ENCODE results near the gene COL27A1. TPM values are rescaled to one million over a fixed set of nuclear protein-coding genes. Genes with fewer than 3 reads are reported as not detected.

The COL27A1 gene
- total RNA-seq, 1 donor from 2014 or later, result 65.1 TPM

DNA sequence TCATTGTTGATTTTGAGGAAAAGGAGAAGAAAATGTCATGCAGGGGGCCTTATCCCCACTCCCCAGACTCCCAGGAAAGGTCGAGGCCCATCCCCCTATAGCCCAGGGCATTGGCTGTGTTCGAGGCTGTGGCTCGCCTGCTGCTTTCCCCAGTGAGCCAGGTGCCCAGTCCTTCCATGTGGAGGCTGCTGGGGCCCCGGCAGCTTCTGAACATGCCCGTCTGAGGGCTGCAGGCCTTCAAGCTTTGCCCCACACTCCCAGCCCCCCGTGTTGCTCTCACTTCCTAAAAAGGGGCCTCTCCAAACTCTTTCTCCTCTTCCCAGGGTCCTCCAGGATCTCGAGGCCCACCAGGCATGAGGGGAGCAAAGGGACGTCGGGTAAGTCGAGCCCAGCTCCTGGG lies 102.9 kb downstream of the COL27A1 start:
- H3K27me3 Mint-ChIP-seq, result no peaks in the 10 kb centered on the region
- TF ChIP-seq, protein P1, sequence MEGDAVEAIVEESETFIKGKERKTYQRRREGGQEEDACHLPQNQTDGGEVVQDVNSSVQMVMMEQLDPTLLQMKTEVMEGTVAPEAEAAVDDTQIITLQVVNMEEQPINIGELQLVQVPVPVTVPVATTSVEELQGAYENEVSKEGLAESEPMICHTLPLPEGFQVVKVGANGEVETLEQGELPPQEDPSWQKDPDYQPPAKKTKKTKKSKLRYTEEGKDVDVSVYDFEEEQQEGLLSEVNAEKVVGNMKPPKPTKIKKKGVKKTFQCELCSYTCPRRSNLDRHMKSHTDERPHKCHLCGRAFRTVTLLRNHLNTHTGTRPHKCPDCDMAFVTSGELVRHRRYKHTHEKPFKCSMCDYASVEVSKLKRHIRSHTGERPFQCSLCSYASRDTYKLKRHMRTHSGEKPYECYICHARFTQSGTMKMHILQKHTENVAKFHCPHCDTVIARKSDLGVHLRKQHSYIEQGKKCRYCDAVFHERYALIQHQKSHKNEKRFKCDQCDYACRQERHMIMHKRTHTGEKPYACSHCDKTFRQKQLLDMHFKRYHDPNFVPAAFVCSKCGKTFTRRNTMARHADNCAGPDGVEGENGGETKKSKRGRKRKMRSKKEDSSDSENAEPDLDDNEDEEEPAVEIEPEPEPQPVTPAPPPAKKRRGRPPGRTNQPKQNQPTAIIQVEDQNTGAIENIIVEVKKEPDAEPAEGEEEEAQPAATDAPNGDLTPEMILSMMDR (conservative IDR thresholded peaks at IDR 0.05), result no peak
- H3K9me3 Mint-ChIP-seq, result no peaks in the 10 kb centered on the region
- no peak for DNase-seq (ENCODE audit: extremely low spot score, unreplicated experiment)
- no peaks in the 10 kb centered on the region for H3K36me3 Mint-ChIP-seq
- no peak overlapping the region for H3K27ac Mint-ChIP-seq
- H3K4me3 Mint-ChIP-seq, result no peak overlapping the region
- H3K4me1 Mint-ChIP-seq (ENCODE audit: unreplicated experiment), result peaks cover 4% of the 10 kb centered on the region

DNA sequence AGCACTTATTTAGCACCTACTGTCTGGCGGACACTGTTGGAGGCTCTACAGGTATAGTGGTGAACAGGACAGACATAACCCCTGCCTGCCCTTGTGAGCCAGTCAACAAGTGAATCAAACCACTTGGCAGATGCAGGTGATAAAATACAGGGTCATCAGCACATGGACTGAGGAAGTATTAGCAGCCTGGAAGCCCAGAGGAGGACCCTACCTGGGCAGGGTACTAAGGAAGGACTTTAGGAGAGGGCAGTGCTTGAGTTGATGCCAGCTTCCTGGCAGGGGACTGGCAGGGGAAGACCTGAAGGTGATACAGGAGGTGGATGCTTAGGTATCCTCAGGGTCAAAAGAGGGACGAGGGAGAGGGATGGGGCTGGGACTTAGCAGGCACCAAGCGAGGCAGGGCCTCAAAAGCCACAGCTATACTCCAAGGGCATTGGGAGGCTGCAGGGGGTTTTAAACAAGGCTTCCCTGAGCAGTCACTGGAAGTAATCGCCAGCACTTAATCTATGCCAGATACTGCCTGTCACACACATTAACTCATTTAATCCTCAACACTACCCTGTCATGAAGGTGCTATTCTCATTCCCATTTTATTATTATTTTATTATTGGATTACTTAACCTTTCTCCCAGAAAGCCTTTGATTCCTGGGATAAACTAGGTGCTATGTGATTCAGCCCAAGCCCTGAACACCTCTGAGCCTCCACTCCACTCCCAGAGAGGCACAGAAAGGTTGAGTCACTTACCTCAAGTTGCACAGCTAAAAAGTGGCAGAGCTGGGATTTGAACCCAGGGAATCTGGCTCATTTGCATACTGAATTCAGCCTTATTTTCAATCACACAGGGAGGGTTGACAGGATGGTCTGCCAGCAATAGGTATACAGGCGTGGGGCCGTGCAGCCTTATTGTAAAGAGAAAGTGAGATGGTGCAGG lies 103.8 kb downstream of the COL27A1 start:
- DNase-seq (ENCODE audit: extremely low spot score, unreplicated experiment), result no peak
- no peak overlapping the region for H3K4me3 Mint-ChIP-seq
- H3K27me3 Mint-ChIP-seq, result no peaks in the 10 kb centered on the region
- H3K36me3 Mint-ChIP-seq, result no peaks in the 10 kb centered on the region
- TF ChIP-seq, protein P1 (conservative IDR thresholded peaks at IDR 0.05), result no peak
- no peak overlapping the region for H3K27ac Mint-ChIP-seq
- no peaks in the 10 kb centered on the region for H3K9me3 Mint-ChIP-seq
- peaks cover 4% of the 10 kb centered on the region for H3K4me1 Mint-ChIP-seq (ENCODE audit: unreplicated experiment)

DNA sequence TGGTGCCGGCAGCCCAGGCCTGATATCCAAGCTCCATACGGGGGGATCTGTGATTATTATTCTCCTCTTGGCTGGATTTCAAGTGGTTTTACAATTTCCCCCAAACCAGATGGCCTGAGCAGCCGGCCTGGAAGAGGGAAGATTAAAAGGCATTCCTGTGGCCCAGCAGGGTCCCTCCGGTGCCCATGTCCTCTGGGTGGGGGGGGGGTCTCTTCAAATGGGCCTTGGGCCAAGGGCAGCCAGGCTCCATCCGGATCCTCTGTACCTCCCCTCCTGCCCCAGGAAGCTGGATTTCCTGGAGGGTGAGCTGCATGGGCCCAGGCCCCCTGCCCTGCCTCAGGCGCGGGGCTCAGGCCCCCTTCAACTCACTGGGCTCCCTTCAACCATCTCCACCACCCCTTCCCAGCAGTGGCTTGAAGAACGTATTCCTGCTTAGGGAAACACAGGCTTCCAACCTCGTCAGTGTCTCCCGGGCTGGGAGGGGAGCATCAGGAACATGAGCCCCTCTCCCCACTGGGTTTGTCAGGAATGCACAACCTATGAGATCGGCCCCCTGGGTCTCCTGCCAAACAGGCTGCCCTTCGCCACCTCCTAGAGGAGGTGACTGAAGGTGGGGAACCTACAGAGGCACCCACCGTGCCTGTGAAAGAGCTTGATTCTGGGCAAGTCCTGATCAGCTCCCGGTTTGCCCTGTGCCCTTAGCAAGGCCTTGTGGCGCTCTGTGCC lies 104.6 kb downstream of the COL27A1 start:
- TF ChIP-seq, protein P1 (conservative IDR thresholded peaks at IDR 0.05), result no peak
- Mint-ChIP-seq H3K4me3 (no peak overlapping the region), H3K27me3 (no peaks in the 10 kb centered on the region), H3K27ac (no peak overlapping the region), H3K36me3 (no peaks in the 10 kb centered on the region), H3K9me3 (no peaks in the 10 kb centered on the region), H3K4me1 (ENCODE audit: unreplicated experiment) (peaks cover 4% of the 10 kb centered on the region)
- DNase-seq (ENCODE audit: extremely low spot score, unreplicated experiment), result no peak

DNA sequence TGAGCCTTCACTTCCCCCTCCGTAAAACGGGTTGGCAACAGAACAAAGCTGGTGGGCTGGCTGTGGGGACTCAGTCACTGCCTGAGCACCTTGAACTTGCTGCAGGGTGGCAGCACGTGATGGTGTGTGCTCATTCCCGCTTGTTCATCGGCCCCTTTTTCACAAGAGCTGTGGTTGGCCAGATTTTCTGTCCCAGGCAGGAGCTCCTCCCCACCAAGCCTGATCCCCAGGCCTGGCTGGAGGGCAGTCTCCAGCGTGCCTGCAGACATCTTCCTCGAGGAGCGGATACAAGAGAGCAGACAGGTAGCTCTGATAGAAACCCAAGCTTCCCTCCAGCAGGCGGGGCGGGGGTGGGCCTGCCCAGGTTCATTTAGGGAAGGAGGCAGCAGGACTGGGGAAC lies 105.7 kb downstream of the COL27A1 start:
- TF ChIP-seq, protein P1 (conservative IDR thresholded peaks at IDR 0.05), result no peak
- Mint-ChIP-seq H3K9me3 (no peaks in the 10 kb centered on the region), H3K27me3 (no peaks in the 10 kb centered on the region), H3K4me3 (no peak overlapping the region), H3K36me3 (no peaks in the 10 kb centered on the region), H3K4me1 (ENCODE audit: unreplicated experiment) (peaks cover 4% of the 10 kb centered on the region), H3K27ac (no peak overlapping the region)
- DNase-seq (ENCODE audit: extremely low spot score, unreplicated experiment), result no peak

DNA sequence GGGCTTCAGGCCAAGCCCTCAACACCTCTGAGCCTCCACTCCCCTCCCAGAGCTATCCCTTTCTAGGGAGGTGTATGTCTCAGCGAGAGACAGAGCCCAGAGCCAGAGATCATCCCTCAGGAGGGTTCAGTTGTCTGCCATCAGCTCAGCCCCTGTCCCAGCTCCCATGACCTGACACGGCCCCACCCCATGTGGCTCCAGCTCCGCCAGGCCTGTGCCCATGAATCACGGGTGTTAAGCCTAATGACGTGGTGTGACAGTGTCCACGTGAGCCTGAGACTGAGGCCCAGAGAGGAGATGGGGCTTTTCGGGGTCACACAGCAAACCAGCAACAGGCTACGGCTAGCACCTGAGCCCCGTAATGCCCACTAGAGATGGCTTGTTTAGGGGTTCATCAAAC lies 106.7 kb downstream of the COL27A1 start:
- no peaks in the 10 kb centered on the region for H3K9me3 Mint-ChIP-seq
- H3K27ac Mint-ChIP-seq, result no peak overlapping the region
- TF ChIP-seq, protein P1 (conservative IDR thresholded peaks at IDR 0.05), result no peak
- no peak for DNase-seq (ENCODE audit: extremely low spot score, unreplicated experiment)
- H3K27me3 Mint-ChIP-seq, result no peaks in the 10 kb centered on the region
- H3K4me1 Mint-ChIP-seq (ENCODE audit: unreplicated experiment), result peaks cover 1% of the 10 kb centered on the region
- no peaks in the 10 kb centered on the region for H3K36me3 Mint-ChIP-seq
- H3K4me3 Mint-ChIP-seq, result no peak overlapping the region

Data from type B pancreatic cell (in vitro differentiated cells).